GM21423 (cell line): ENCODE data around the gene ITPKC.
A peak's percentile ranks its signal among the peaks of the same experiment; 100 is the strongest.
"Not testable (repeated sequence)": the region's sequence is repeated elsewhere in the genome, so short reads cannot be mapped to it uniquely, and the experiment has no call there.

Experiments
- ATAC-seq: cut with Tn5 transposase; IDR thresholded peaks from one replicate; pipeline ENCODE4 v1.9.1; 2021; ENCODE audit warnings: mild to moderate bottlenecking, moderate library complexity; ENCODE audit not compliant: unreplicated experiment

ITPKC gene

GRCh38 chr19:40758491-40758890 is 41.6 kb downstream of the ITPKC start:
- ATAC-seq: no peak

- ATAC-seq: no peak
These were observed 42.4 kb downstream of the ITPKC start for GRCh38 chr19:40759352-40759751.

GRCh38 chr19:40762754-40763470 is 46.0 kb downstream of the ITPKC start:
- ATAC-seq: no peak

- no peak for ATAC-seq
These were observed 46.6 kb downstream of the ITPKC start for GRCh38 chr19:40763526-40763925.

- no peak for ATAC-seq
These were observed 47.1 kb downstream of the ITPKC start for GRCh38 chr19:40763963-40764362.

GRCh38 chr19:40766385-40766784 is 49.5 kb downstream of the ITPKC start:
- ATAC-seq: not testable (repeated sequence)

- ATAC-seq: no peak
These were observed 52.0 kb downstream of the ITPKC start for GRCh38 chr19:40768869-40769268.

- not testable (repeated sequence) for ATAC-seq
These were observed 54.4 kb downstream of the ITPKC start for GRCh38 chr19:40771101-40771862.

- no peak for ATAC-seq
These were observed 58.2 kb downstream of the ITPKC start, which contains the start of gene MIA for GRCh38 chr19:40774916-40775631. Gene MIA (plus strand): TSS chr19:40775521. CDS start chr19:40775543, 22 bp downstream.

GRCh38 chr19:40775632-40776022 is 58.7 kb downstream of the ITPKC start:
- no peak for ATAC-seq

GRCh38 chr19:40776364-40776763 is 59.5 kb downstream of the ITPKC start:
- ATAC-seq: no peak

- ATAC-seq: peak; percentile 56
These were observed 60.2 kb downstream of the ITPKC start for GRCh38 chr19:40776932-40777644.

- no peak for ATAC-seq
These were observed 60.7 kb downstream of the ITPKC start for GRCh38 chr19:40777645-40777936.

GRCh38 chr19:40777937-40778705 is 61.2 kb downstream of the ITPKC start, which contains the start of gene RAB4B:
Gene RAB4B (plus strand): TSS chr19:40778247. CDS start chr19:40778376, 129 bp downstream.
- ATAC-seq: peak; percentile 66

- no peak for ATAC-seq
These were observed 61.9 kb downstream of the ITPKC start for GRCh38 chr19:40778706-40779284.

GRCh38 chr19:40780582-40780981 is 63.7 kb downstream of the ITPKC start:
- no peak for ATAC-seq

GRCh38 chr19:40781140-40781539 is 64.2 kb downstream of the ITPKC start:
- no peak for ATAC-seq

GRCh38 chr19:40783711-40784110 is 66.8 kb downstream of the ITPKC start:
- no peak for ATAC-seq

- not testable (repeated sequence) for ATAC-seq
These were observed 67.2 kb downstream of the ITPKC start for GRCh38 chr19:40784146-40784545.

- no peak for ATAC-seq
These were observed 68.6 kb downstream of the ITPKC start for GRCh38 chr19:40785526-40785925.
